Coronary artery (tissue), 2 donors: ENCODE data around the gene LHX5.

Experiments
- DNase-seq: peaks from one replicate; pipeline ENCODE4 v3.0.0-alpha.2; 2017; ENCODE audit warnings: low spot score
- H3K27ac ChIP-seq, 2 donors: fragments of 200-600 bp; sonication (generic); one replicate each; pipeline ENCODE4 v1.5.1; 2016 to 2019
- H3K4me3 ChIP-seq: fragments of 200-600 bp; sonication (generic); 2 replicates; pipeline ENCODE4 v1.5.1; 2016; ENCODE audit warnings: mild to moderate bottlenecking, moderate library complexity
- CTCF ChIP-seq: fragments of 200-600 bp; sonication (generic); IDR thresholded peaks from one replicate; pipeline ENCODE4 v1.5.1; 2019; ENCODE audit warnings: antibody characterized with exemption

The LHX5 gene

GRCh38 chr12:113432986-113433385 is 38.7 kb downstream of the LHX5 start:
- Histone ChIP-seq H3K27ac (no peak overlapping the region), H3K4me3 (no peak overlapping the region)
- no peak for DNase-seq
- TF ChIP-seq CTCF = no peak

GRCh38 chr12:113428482-113428881 is 43.2 kb downstream of the LHX5 start:
- Histone ChIP-seq H3K27ac (no peak overlapping the region), H3K4me3 (no peak overlapping the region)
- TF ChIP-seq CTCF = no peak
- no peak for DNase-seq

GRCh38 chr12:113427882-113428281 is 43.8 kb downstream of the LHX5 start:
- no peak overlapping the region for H3K4me3 ChIP-seq
- no peak for TF ChIP-seq CTCF
- no peak overlapping the region for H3K27ac ChIP-seq
- DNase-seq = no peak

- Histone ChIP-seq H3K4me3 (no peak overlapping the region), H3K27ac (no peak overlapping the region)
- TF ChIP-seq CTCF = no peak
- DNase-seq = no peak
These were observed 45.7 kb downstream of the LHX5 start for GRCh38 chr12:113425960-113426453.

GRCh38 chr12:113424915-113425823 is 46.5 kb downstream of the LHX5 start:
- no peak for DNase-seq
- TF ChIP-seq CTCF = peak; percentile 76

GRCh38 chr12:113424456-113424855 is 47.2 kb downstream of the LHX5 start:
- DNase-seq = no peak
- H3K27ac ChIP-seq = no peak overlapping the region
- H3K4me3 ChIP-seq = no peak overlapping the region
- TF ChIP-seq CTCF = no peak

More at GRCh38 chr12:113424915-113425823, 46.5 kb downstream of the LHX5 start:
- H3K27ac ChIP-seq = no peak overlapping the region
- no peak overlapping the region for H3K4me3 ChIP-seq
